Measurements from ENCODE around the gene RGPD8. TPM values are rescaled to one million over a fixed set of nuclear protein-coding genes. Genes with fewer than 3 reads are reported as not detected.

The RGPD8 gene
- total and polyA plus RNA-seq, 2 of the 13 experiments (the other 11 are each of a cell fraction or from before 2014, with no cell fraction given) = 2.3 to 12.8 TPM

DNA sequence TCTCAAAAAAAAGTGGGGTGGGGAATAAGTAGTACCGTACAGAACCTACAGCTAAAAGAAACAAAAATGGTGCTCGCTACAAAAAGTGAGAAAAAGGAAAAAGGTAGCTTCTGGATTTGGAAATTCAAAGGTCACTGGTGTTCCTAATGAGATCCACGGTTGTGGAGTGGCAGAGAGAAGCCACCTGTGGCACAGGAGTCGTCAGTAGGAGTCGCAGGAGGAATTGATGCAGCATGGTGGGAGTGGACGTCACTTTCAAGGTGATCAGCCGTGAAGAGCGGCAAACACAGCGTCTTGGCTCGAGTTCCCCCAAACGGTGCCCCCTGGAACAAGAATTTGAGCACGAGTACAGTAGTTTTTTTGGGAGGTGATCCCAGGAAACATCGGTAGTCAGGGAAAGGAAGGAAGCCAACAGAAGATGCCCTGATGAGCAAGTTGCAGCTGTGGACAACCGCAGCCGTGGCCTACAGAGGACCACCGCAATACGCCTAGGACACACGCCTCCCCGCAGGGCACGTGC, 47.1 kb upstream of the RGPD8 start (continued):
- TF ChIP-seq ZSCAN22 (CRISPR knock-in tag; IDR thresholded peaks at IDR 0.05) (no peak), ZNF678 (CRISPR knock-in tag; IDR thresholded peaks at IDR 0.05) (0 out of 2 replicates have a peak, but pooled peaks have one; percentile 16), ARNTL (CRISPR knock-in tag; IDR thresholded peaks at IDR 0.05) (0 out of 2 replicates have a peak, but pooled peaks have one; percentile 0), PHF21A (CRISPR knock-in tag; IDR thresholded peaks at IDR 0.05) (no peak), NFKB2 (CRISPR knock-in tag; IDR thresholded peaks at IDR 0.05; ENCODE audit: borderline replicate concordance) (peak; percentile 46; the same call in 1 of the 2 replicates), ZNF317 (CRISPR knock-in tag; IDR thresholded peaks at IDR 0.05) (no peak; the same call in 1 of the 2 replicates), PTBP1 (IDR thresholded peaks at IDR 0.05; ENCODE audit: low read depth, low read length, poor library complexity, severe bottlenecking) (no peak), IKZF4 (CRISPR knock-in tag; IDR thresholded peaks at IDR 0.05; ENCODE audit: borderline replicate concordance, low read depth, not compliant biosample characterization) (no peak)
- TF ChIP-seq, protein P1, sequence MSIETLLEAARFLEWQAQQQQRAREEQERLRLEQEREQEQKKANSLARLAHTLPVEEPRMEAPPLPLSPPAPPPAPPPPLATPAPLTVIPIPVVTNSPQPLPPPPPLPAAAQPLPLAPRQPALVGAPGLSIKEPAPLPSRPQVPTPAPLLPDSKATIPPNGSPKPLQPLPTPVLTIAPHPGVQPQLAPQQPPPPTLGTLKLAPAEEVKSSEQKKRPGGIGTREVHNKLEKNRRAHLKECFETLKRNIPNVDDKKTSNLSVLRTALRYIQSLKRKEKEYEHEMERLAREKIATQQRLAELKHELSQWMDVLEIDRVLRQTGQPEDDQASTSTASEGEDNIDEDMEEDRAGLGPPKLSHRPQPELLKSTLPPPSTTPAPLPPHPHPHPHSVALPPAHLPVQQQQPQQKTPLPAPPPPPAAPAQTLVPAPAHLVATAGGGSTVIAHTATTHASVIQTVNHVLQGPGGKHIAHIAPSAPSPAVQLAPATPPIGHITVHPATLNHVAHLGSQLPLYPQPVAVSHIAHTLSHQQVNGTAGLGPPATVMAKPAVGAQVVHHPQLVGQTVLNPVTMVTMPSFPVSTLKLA (IDR thresholded peaks at IDR 0.05) = no peak
- TF ChIP-seq, protein P2, sequence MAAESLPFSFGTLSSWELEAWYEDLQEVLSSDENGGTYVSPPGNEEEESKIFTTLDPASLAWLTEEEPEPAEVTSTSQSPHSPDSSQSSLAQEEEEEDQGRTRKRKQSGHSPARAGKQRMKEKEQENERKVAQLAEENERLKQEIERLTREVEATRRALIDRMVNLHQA (CRISPR knock-in tag; IDR thresholded peaks at IDR 0.05) = no peak
- TF ChIP-seq, protein P3, sequence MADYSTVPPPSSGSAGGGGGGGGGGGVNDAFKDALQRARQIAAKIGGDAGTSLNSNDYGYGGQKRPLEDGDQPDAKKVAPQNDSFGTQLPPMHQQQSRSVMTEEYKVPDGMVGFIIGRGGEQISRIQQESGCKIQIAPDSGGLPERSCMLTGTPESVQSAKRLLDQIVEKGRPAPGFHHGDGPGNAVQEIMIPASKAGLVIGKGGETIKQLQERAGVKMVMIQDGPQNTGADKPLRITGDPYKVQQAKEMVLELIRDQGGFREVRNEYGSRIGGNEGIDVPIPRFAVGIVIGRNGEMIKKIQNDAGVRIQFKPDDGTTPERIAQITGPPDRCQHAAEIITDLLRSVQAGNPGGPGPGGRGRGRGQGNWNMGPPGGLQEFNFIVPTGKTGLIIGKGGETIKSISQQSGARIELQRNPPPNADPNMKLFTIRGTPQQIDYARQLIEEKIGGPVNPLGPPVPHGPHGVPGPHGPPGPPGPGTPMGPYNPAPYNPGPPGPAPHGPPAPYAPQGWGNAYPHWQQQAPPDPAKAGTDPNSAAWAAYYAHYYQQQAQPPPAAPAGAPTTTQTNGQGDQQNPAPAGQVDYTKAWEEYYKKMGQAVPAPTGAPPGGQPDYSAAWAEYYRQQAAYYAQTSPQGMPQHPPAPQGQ (CRISPR knock-in tag; IDR thresholded peaks at IDR 0.05; ENCODE audit: borderline replicate concordance) = no peak

All from HepG2 (cell line).